ENCODE measurements around the gene ADGRD1.

ADGRD1 gene

GRCh38 chr12:131135786-131136538, 182.3 kb downstream of the ADGRD1 start:
- no peak for DNase-seq (ENCODE audit: low read depth)

- no peak for DNase-seq (ENCODE audit: low read depth)
Observed at GRCh38 chr12:131136539-131136872, 182.8 kb downstream of the ADGRD1 start.

- DNase-seq (ENCODE audit: low read depth) = no peak
Observed at GRCh38 chr12:131137009-131137835, 183.5 kb downstream of the ADGRD1 start.

- DNase-seq (ENCODE audit: low read depth) = no peak
Observed at GRCh38 chr12:131137836-131138637, 184.3 kb downstream of the ADGRD1 start.

GRCh38 chr12:131138638-131139362, 185.1 kb downstream of the ADGRD1 start:
- no peak for DNase-seq (ENCODE audit: low read depth)

- no peak for DNase-seq (ENCODE audit: low read depth)
Observed at GRCh38 chr12:131139363-131140068, 185.8 kb downstream of the ADGRD1 start.

- no peak for DNase-seq (ENCODE audit: low read depth)
Observed at GRCh38 chr12:131140069-131140435, 186.3 kb downstream of the ADGRD1 start.

GRCh38 chr12:131140697-131141096, 187.0 kb downstream of the ADGRD1 start:
- no peak for DNase-seq (ENCODE audit: low read depth)

GRCh38 chr12:131141514-131141913, 187.8 kb downstream of the ADGRD1 start:
- no peak for DNase-seq (ENCODE audit: low read depth)

- no peak for DNase-seq (ENCODE audit: low read depth)
Observed at GRCh38 chr12:131142891-131143657, 189.4 kb downstream of the ADGRD1 start.

- DNase-seq (ENCODE audit: low read depth) = no peak
Observed at GRCh38 chr12:131146173-131146675, 192.5 kb downstream of the ADGRD1 start.

GRCh38 chr12:131147293-131147692, 193.6 kb downstream of the ADGRD1 start:
- DNase-seq (ENCODE audit: low read depth) = no peak

- DNase-seq (ENCODE audit: low read depth) = no peak
Observed at GRCh38 chr12:131147894-131148293, 194.2 kb downstream of the ADGRD1 start.

- DNase-seq (ENCODE audit: low read depth) = no peak
Observed at GRCh38 chr12:131151558-131152345, 198.0 kb downstream of the ADGRD1 start.

- DNase-seq (ENCODE audit: low read depth) = no peak
Observed at GRCh38 chr12:131152587-131152986, 198.9 kb downstream of the ADGRD1 start.

- DNase-seq (ENCODE audit: low read depth) = no peak
Observed at GRCh38 chr12:131153016-131153415, 199.3 kb downstream of the ADGRD1 start.

GRCh38 chr12:131153956-131154355, 200.2 kb downstream of the ADGRD1 start:
- no peak for DNase-seq (ENCODE audit: low read depth)

- DNase-seq (ENCODE audit: low read depth) = no peak
Observed at GRCh38 chr12:131155131-131155530, 201.4 kb downstream of the ADGRD1 start.

GRCh38 chr12:131157743-131158142, 204.0 kb downstream of the ADGRD1 start:
- no peak for DNase-seq (ENCODE audit: low read depth)

- no peak for DNase-seq (ENCODE audit: low read depth)
Observed at GRCh38 chr12:131159660-131160059, 206.0 kb downstream of the ADGRD1 start.
